Measurements from ENCODE around the gene CCDC93. TPM values are rescaled to one million over a fixed set of nuclear protein-coding genes. Genes with fewer than 3 reads are reported as not detected.

CCDC93 gene
- total RNA-seq, 2 experiments from 2014 or later = 62.2 to 64.5 TPM

GRCh38 chr2:118003396-118003824, 10.5 kb downstream of the CCDC93 start:
- no peaks in the 10 kb centered on the region for H3K9me3 ChIP-seq (ENCODE audit: control insufficient read depth in 1 of 2, insufficient read depth in 1 of 2, low read length in 2 of 2)
- peak overlapping the region; percentile 7 for H3K27ac Mint-ChIP-seq
- H3K9me3 Mint-ChIP-seq = no peaks in the 10 kb centered on the region
- peak; percentile 90 for TF ChIP-seq CTCF (IDR thresholded peaks at IDR 0.05)
- no peak overlapping the region for H3K4me3 Mint-ChIP-seq
- intact Hi-C loops (cut with DNase I, micrococcal nuclease) = loop anchor here in 1 of 2 experiments (1.0 kb wide), 1 partner anchor 189 kb away; the partner anchor contains the start of gene DDX18
- DNase-seq (peak in 11 of 14 experiments; percentile 2 to 86 (median 34)), ATAC-seq (ENCODE audit: poor library complexity) (peak; percentile 97)
- H3K27ac ChIP-seq (ENCODE audit: low read depth in 1 of 2, low read length in 2 of 2) = no peak overlapping the region
- no peak overlapping the region for H3K4me3 ChIP-seq (ENCODE audit: low read length)
- peaks cover 17% of the 10 kb centered on the region for H3K4me1 Mint-ChIP-seq (ENCODE audit: low read depth)
- H3K4me1 ChIP-seq (ENCODE audit: insufficient read depth, low read length) = peaks cover 10% of the 10 kb centered on the region
- ChIA-PET POLR2A (interaction anchor here (0.8 to 2.0 kb wide), 7 partner anchors 9 to 306 kb away, joined by 3 to 19 read pairs (median 5); partner anchors contain the start of genes CCDC93, DDX18 and INSIG2), CTCF (interaction anchor here (0.6 to 3.1 kb wide), 18 partner anchors 9 to 1926 kb away, joined by 3 to 44 read pairs (median 4); partner anchors contain the start of genes CCDC93 and DDX18)
- H3K36me3 Mint-ChIP-seq (ENCODE audit: low read depth) = peaks cover 89% of the 10 kb centered on the region
- H3K36me3 ChIP-seq (ENCODE audit: insufficient read depth, low read length) = peaks cover 90% of the 10 kb centered on the region
- no peaks in the 10 kb centered on the region for H3K27me3 Mint-ChIP-seq
- no peaks in the 10 kb centered on the region for H3K27me3 ChIP-seq (ENCODE audit: control insufficient read depth in 1 of 2, insufficient read depth in 2 of 2, low read length in 2 of 2)

GRCh38 chr2:118000041-118000440, 13.8 kb downstream of the CCDC93 start:
- ATAC-seq (ENCODE audit: poor library complexity) (no peak), DNase-seq (no peak)
- Mint-ChIP-seq H3K27me3 (no peaks in the 10 kb centered on the region), H3K4me1 (ENCODE audit: low read depth) (peaks cover 7% of the 10 kb centered on the region), H3K4me3 (no peak overlapping the region), H3K36me3 (ENCODE audit: low read depth) (peaks cover 89% of the 10 kb centered on the region), H3K27ac (no peak overlapping the region), H3K9me3 (no peaks in the 10 kb centered on the region)
- intact Hi-C loops (cut with DNase I, micrococcal nuclease) = no loop called here
- ChIA-PET POLR2A (interaction anchor here (1.0 kb wide), 1 partner anchor 9 kb away, joined by 3 read pairs; no protein-coding TSS in a partner anchor), CTCF (interaction anchor here (0.6 kb wide), 1 partner anchor 185 kb away, joined by 3 read pairs; the partner anchor contains the start of gene DDX18)
- H3K4me3 ChIP-seq (ENCODE audit: low read length) = no peak overlapping the region
- H3K27ac ChIP-seq (ENCODE audit: low read depth in 1 of 2, low read length in 2 of 2) = no peak overlapping the region
- peaks cover 10% of the 10 kb centered on the region for H3K4me1 ChIP-seq (ENCODE audit: insufficient read depth, low read length)
- H3K9me3 ChIP-seq (ENCODE audit: control insufficient read depth in 1 of 2, insufficient read depth in 1 of 2, low read length in 2 of 2) = no peaks in the 10 kb centered on the region
- TF ChIP-seq CTCF (IDR thresholded peaks at IDR 0.05) = no peak
- H3K36me3 ChIP-seq (ENCODE audit: insufficient read depth, low read length) = peaks cover 91% of the 10 kb centered on the region
- H3K27me3 ChIP-seq (ENCODE audit: control insufficient read depth in 1 of 2, insufficient read depth in 2 of 2, low read length in 2 of 2) = no peaks in the 10 kb centered on the region

GRCh38 chr2:117997872-117998454, 15.9 kb downstream of the CCDC93 start:
- no peak overlapping the region for H3K4me3 ChIP-seq (ENCODE audit: low read length)
- H3K4me1 Mint-ChIP-seq (ENCODE audit: low read depth) = no peaks in the 10 kb centered on the region
- H3K4me3 Mint-ChIP-seq = no peak overlapping the region
- no peaks in the 10 kb centered on the region for H3K27me3 Mint-ChIP-seq
- H3K9me3 ChIP-seq (ENCODE audit: control insufficient read depth in 1 of 2, insufficient read depth in 1 of 2, low read length in 2 of 2) = no peaks in the 10 kb centered on the region
- DNase-seq (no peak), ATAC-seq (ENCODE audit: poor library complexity) (no peak)
- no peak for TF ChIP-seq CTCF (IDR thresholded peaks at IDR 0.05)
- H3K36me3 Mint-ChIP-seq (ENCODE audit: low read depth) = peaks cover 93% of the 10 kb centered on the region
- no peaks in the 10 kb centered on the region for H3K27me3 ChIP-seq (ENCODE audit: control insufficient read depth in 1 of 2, insufficient read depth in 2 of 2, low read length in 2 of 2)
- peaks cover 3% of the 10 kb centered on the region for H3K4me1 ChIP-seq (ENCODE audit: insufficient read depth, low read length)
- H3K36me3 ChIP-seq (ENCODE audit: insufficient read depth, low read length) = peaks cover 87% of the 10 kb centered on the region
- ChIA-PET CTCF (no interaction called here), POLR2A (no interaction called here)
- H3K27ac Mint-ChIP-seq = no peak overlapping the region
- H3K27ac ChIP-seq (ENCODE audit: low read depth in 1 of 2, low read length in 2 of 2) = no peak overlapping the region
- intact Hi-C loops (cut with DNase I, micrococcal nuclease) = no loop called here
- H3K9me3 Mint-ChIP-seq = no peaks in the 10 kb centered on the region

Measured in CD4-positive, alpha-beta T cell (primary cell).